Measurements from ENCODE around the gene LMO7.

DNA sequence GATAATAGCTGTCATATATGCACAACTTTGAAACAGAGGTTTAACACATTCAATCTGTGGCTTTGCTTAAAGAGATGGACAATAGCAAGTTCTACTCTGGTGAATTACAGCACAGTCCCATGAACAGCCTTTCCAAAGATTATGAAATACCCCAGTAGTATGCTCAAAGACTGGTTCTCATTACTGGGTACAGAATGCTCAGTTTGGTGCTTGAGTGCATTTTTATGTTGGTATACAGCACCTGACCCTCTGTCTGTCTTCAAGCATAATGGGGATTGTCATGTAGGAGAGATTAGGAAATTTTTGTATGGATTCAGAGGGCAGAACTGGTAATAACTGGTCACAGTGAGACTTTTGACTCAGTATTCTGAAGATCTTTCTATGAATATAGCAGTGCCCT is 7.6 kb downstream of the LMO7 start:
- TF ChIP-seq CTCF (IDR thresholded peaks at IDR 0.05; ENCODE audit: low read depth, low read length, missing input control), result no peak
- TF ChIP-seq, protein P1, sequence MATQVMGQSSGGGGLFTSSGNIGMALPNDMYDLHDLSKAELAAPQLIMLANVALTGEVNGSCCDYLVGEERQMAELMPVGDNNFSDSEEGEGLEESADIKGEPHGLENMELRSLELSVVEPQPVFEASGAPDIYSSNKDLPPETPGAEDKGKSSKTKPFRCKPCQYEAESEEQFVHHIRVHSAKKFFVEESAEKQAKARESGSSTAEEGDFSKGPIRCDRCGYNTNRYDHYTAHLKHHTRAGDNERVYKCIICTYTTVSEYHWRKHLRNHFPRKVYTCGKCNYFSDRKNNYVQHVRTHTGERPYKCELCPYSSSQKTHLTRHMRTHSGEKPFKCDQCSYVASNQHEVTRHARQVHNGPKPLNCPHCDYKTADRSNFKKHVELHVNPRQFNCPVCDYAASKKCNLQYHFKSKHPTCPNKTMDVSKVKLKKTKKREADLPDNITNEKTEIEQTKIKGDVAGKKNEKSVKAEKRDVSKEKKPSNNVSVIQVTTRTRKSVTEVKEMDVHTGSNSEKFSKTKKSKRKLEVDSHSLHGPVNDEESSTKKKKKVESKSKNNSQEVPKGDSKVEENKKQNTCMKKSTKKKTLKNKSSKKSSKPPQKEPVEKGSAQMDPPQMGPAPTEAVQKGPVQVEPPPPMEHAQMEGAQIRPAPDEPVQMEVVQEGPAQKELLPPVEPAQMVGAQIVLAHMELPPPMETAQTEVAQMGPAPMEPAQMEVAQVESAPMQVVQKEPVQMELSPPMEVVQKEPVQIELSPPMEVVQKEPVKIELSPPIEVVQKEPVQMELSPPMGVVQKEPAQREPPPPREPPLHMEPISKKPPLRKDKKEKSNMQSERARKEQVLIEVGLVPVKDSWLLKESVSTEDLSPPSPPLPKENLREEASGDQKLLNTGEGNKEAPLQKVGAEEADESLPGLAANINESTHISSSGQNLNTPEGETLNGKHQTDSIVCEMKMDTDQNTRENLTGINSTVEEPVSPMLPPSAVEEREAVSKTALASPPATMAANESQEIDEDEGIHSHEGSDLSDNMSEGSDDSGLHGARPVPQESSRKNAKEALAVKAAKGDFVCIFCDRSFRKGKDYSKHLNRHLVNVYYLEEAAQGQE (IDR thresholded peaks at IDR 0.05), result no peak
